Parathyroid adenoma (tissue), 2 donors: Measurements from ENCODE around the gene CALCR.

Experiments used
- H2AFZ ChIP-seq: fragments of 300-600 bp; sonication (generic); one replicate; pipeline ENCODE4 v1.7.0; 2017; ENCODE audit warnings: antibody characterized with exemption, mild to moderate bottlenecking
- H3K27ac ChIP-seq: fragments of 300-600 bp; sonication (generic); one replicate; pipeline ENCODE4 v1.7.0; 2017
- H3K27me3 ChIP-seq: fragments of 300-600 bp; sonication (generic); one replicate; pipeline ENCODE4 v1.7.0; 2017; ENCODE audit warnings: low read length; ENCODE audit not compliant: control insufficient read depth, insufficient read depth
- H3K36me3 ChIP-seq: fragments of 300-600 bp; sonication (generic); one replicate; pipeline ENCODE4 v1.7.0; 2017; ENCODE audit warnings: low read length; ENCODE audit not compliant: control insufficient read depth, insufficient read depth
- H3K4me1 ChIP-seq: fragments of 300-600 bp; sonication (generic); one replicate; pipeline ENCODE4 v1.7.0; 2017; ENCODE audit warnings: control low read depth
- H3K4me2 ChIP-seq: fragments of 300-600 bp; sonication (generic); one replicate; pipeline ENCODE4 v1.7.0; 2017; ENCODE audit warnings: low read length
- H3K4me3 ChIP-seq: fragments of 300-600 bp; sonication (generic); one replicate; pipeline ENCODE4 v1.7.0; 2017; ENCODE audit warnings: low read depth, low read length
- H3K79me2 ChIP-seq: fragments of 300-600 bp; sonication (generic); one replicate; pipeline ENCODE4 v1.7.0; 2017; ENCODE audit warnings: control low read depth
- H3K9ac ChIP-seq: fragments of 300-600 bp; sonication (generic); one replicate; pipeline ENCODE4 v1.7.0; 2017; ENCODE audit warnings: mild to moderate bottlenecking
- H3K9me3 ChIP-seq: fragments of 300-600 bp; sonication (generic); one replicate; pipeline ENCODE4 v1.7.0; 2017; ENCODE audit warnings: low read length; ENCODE audit not compliant: control insufficient read depth
- CTCF ChIP-seq: fragments of 300-600 bp; sonication (generic); IDR thresholded peaks from one replicate; pipeline ENCODE4 v1.7.0; 2017; ENCODE audit warnings: antibody characterized with exemption, mild to moderate bottlenecking
- donor health status: primary hyperparathyroidism.

The CALCR gene

GRCh38 chr7:93566876-93567275, 7.6 kb downstream of the CALCR start:
- H3K4me2 ChIP-seq = no peak overlapping the region
- no peak overlapping the region for H3K27ac ChIP-seq
- H3K79me2 ChIP-seq = no peaks in the 10 kb centered on the region
- no peaks in the 10 kb centered on the region for H3K4me1 ChIP-seq
- no peaks in the 10 kb centered on the region for H3K9me3 ChIP-seq
- H3K27me3 ChIP-seq = no peaks in the 10 kb centered on the region
- H3K9ac ChIP-seq = no peak overlapping the region
- H2AFZ ChIP-seq = no peak overlapping the region
- H3K4me3 ChIP-seq = no peak overlapping the region
- H3K36me3 ChIP-seq = no peaks in the 10 kb centered on the region
- TF ChIP-seq CTCF = no peak

GRCh38 chr7:93563584-93563983, 10.9 kb downstream of the CALCR start:
- no peaks in the 10 kb centered on the region for H3K79me2 ChIP-seq
- TF ChIP-seq CTCF = no peak

GRCh38 chr7:93562936-93563335, 11.6 kb downstream of the CALCR start:
- H3K4me3 ChIP-seq = no peak overlapping the region
- no peaks in the 10 kb centered on the region for H3K79me2 ChIP-seq
- H2AFZ ChIP-seq = no peak overlapping the region
- H3K36me3 ChIP-seq = no peaks in the 10 kb centered on the region
- no peaks in the 10 kb centered on the region for H3K27me3 ChIP-seq
- TF ChIP-seq CTCF = no peak
- H3K4me1 ChIP-seq = no peaks in the 10 kb centered on the region
- H3K4me2 ChIP-seq = no peak overlapping the region
- no peak overlapping the region for H3K27ac ChIP-seq
- H3K9ac ChIP-seq = no peak overlapping the region
- no peaks in the 10 kb centered on the region for H3K9me3 ChIP-seq

More at GRCh38 chr7:93563584-93563983, 10.9 kb downstream of the CALCR start:
- no peak overlapping the region for H3K4me3 ChIP-seq
- H3K4me2 ChIP-seq = no peak overlapping the region
- no peaks in the 10 kb centered on the region for H3K27me3 ChIP-seq
- no peaks in the 10 kb centered on the region for H3K9me3 ChIP-seq
- no peak overlapping the region for H2AFZ ChIP-seq
- H3K27ac ChIP-seq = no peak overlapping the region
- no peaks in the 10 kb centered on the region for H3K4me1 ChIP-seq
- H3K36me3 ChIP-seq = no peaks in the 10 kb centered on the region
- H3K9ac ChIP-seq = no peak overlapping the region

- no peaks in the 10 kb centered on the region for H3K79me2 ChIP-seq
- no peak for TF ChIP-seq CTCF
- no peak overlapping the region for H3K4me2 ChIP-seq
- H3K4me1 ChIP-seq = no peaks in the 10 kb centered on the region
- H3K9me3 ChIP-seq = no peaks in the 10 kb centered on the region
- no peaks in the 10 kb centered on the region for H3K36me3 ChIP-seq
- H3K27me3 ChIP-seq = no peaks in the 10 kb centered on the region
- no peak overlapping the region for H3K9ac ChIP-seq
- no peak overlapping the region for H3K4me3 ChIP-seq
- H3K27ac ChIP-seq = no peak overlapping the region
- H2AFZ ChIP-seq = no peak overlapping the region
These were observed 12.4 kb downstream of the CALCR start for GRCh38 chr7:93562106-93562505.

- Histone ChIP-seq H3K9ac (no peak overlapping the region), H3K27me3 (no peaks in the 10 kb centered on the region), H3K27ac (no peak overlapping the region), H2AFZ (no peak overlapping the region), H3K9me3 (no peaks in the 10 kb centered on the region), H3K79me2 (no peaks in the 10 kb centered on the region), H3K36me3 (no peaks in the 10 kb centered on the region), H3K4me2 (no peak overlapping the region), H3K4me3 (no peak overlapping the region), H3K4me1 (no peaks in the 10 kb centered on the region)
- no peak for TF ChIP-seq CTCF
These were observed 14.7 kb downstream of the CALCR start for GRCh38 chr7:93559639-93560491.
